SU-DHL-6 (cell line): ENCODE measurements around the gene C21orf58.
"Not testable (repeated sequence)": the region's sequence is repeated elsewhere in the genome, so short reads cannot be mapped to it uniquely, and the experiment has no call there.

Experiments used
- H2AFZ ChIP-seq: fragments of 200-600 bp; sonication (generic); 2 replicates; pipeline ENCODE4 v1.6.1; 2014; ENCODE audit warnings: low read depth, mild to moderate bottlenecking, moderate library complexity, mixed read lengths, antibody characterized with exemption, low read length; ENCODE audit not compliant: severe bottlenecking
- H3F3A ChIP-seq: fragments of 200-600 bp; shearing (Covaris generic); 2 replicates; pipeline ENCODE4 v1.6.0; 2016; ENCODE audit warnings: antibody characterized with exemption, mild to moderate bottlenecking; ENCODE audit not compliant: insufficient read depth
- H3K27ac ChIP-seq: fragments of 200-600 bp; sonication (generic); 2 replicates; pipeline ENCODE4 v1.5.1; 2016; ENCODE audit warnings: low read depth, mild to moderate bottlenecking, low read length, moderate library complexity, mixed read lengths
- H3K27me3 ChIP-seq: fragments of 200-600 bp; sonication (generic), shearing (Covaris generic); 2 replicates; pipeline ENCODE4 v1.6.0; 2014; ENCODE audit warnings: mild to moderate bottlenecking, low read length
- H3K36me3 ChIP-seq: fragments of 200-600 bp; sonication (generic); 2 replicates; pipeline ENCODE4 v1.6.1; 2014; ENCODE audit warnings: mild to moderate bottlenecking, low read length, mixed read lengths
- H3K4me2 ChIP-seq: fragments of 300-600, 200-600 bp; shearing (Covaris generic), sonication (generic); 2 replicates; pipeline ENCODE4 v1.6.0; 2014; ENCODE audit warnings: low read length, low read depth, mild to moderate bottlenecking; ENCODE audit not compliant: poor library complexity, severe bottlenecking
- H3K4me3 ChIP-seq: fragments of 200-600 bp; sonication (generic); 2 replicates; pipeline ENCODE4 v1.5.1; 2014; ENCODE audit warnings: antibody characterized with exemption, low read length, mild to moderate bottlenecking, mixed read lengths; ENCODE audit not compliant: insufficient read depth, poor library complexity, severe bottlenecking
- H3K79me2 ChIP-seq: fragments of 200-600 bp; sonication (generic); 2 replicates; pipeline ENCODE4 v1.6.1; 2014; ENCODE audit warnings: mild to moderate bottlenecking, low read length, moderate library complexity; ENCODE audit not compliant: insufficient read depth
- H3K9ac ChIP-seq: fragments of 200-600 bp; sonication (generic); 2 replicates; pipeline ENCODE4 v1.7.0; 2014; ENCODE audit warnings: mild to moderate bottlenecking, low read length
- H3K9me2 ChIP-seq: fragments of 200-600 bp; sonication (generic); replicated peaks from 2 replicates; pipeline ENCODE4 v1.6.1; 2014; ENCODE audit warnings: low read length; ENCODE audit not compliant: insufficient read depth
- H3K9me3 ChIP-seq: fragments of 200-600 bp; sonication (generic); 2 replicates; pipeline ENCODE4 v1.6.1; 2014; ENCODE audit warnings: low read length, mixed read lengths; ENCODE audit not compliant: insufficient read depth
- H4K20me1 ChIP-seq: fragments of 200-600 bp; sonication (generic); 2 replicates; pipeline ENCODE4 v1.6.1; 2014; ENCODE audit warnings: low read depth, mild to moderate bottlenecking, antibody characterized with exemption, low read length, moderate library complexity, mixed read lengths
- CTCF ChIP-seq: fragments of 200-600 bp; sonication (generic); IDR thresholded peaks from one replicate; pipeline ENCODE4 v1.5.1; 2017; ENCODE audit warnings: antibody characterized with exemption, mild to moderate bottlenecking, low read length, moderate library complexity; ENCODE audit not compliant: insufficient read depth, poor library complexity, severe bottlenecking
- EZH2phosphoT487 ChIP-seq: fragments of 200-600 bp; sonication (generic), shearing (Covaris generic); conservative IDR thresholded peaks from 2 replicates; pipeline ENCODE4 v1.6.1; 2018; ENCODE audit warnings: mild to moderate bottlenecking, antibody characterized with exemption, low read length, moderate library complexity, mixed read lengths

C21orf58 gene

GRCh38 chr21:46311568-46311967, 12.1 kb downstream of the C21orf58 start:
- no peaks in the 10 kb centered on the region for H3F3A ChIP-seq
- no peaks in the 10 kb centered on the region for H3K9me2 ChIP-seq
- no peak overlapping the region for H3K4me2 ChIP-seq
- H3K9me3 ChIP-seq, result no peaks in the 10 kb centered on the region
- H3K9ac ChIP-seq, result no peak overlapping the region
- H3K27ac ChIP-seq, result no peak overlapping the region
- TF ChIP-seq CTCF, result no peak
- TF ChIP-seq EZH2phosphoT487, result no peak
- no peaks in the 10 kb centered on the region for H3K79me2 ChIP-seq
- H3K36me3 ChIP-seq, result no peaks in the 10 kb centered on the region
- no peaks in the 10 kb centered on the region for H4K20me1 ChIP-seq
- no peak overlapping the region for H2AFZ ChIP-seq
- H3K4me3 ChIP-seq, result no peak overlapping the region
- H3K27me3 ChIP-seq, result no peaks in the 10 kb centered on the region

- H3K4me2 ChIP-seq, H3K9me2 ChIP-seq, H3K79me2 ChIP-seq, H3F3A ChIP-seq, H3K9ac ChIP-seq, H2AFZ ChIP-seq, H3K9me3 ChIP-seq, H3K4me3 ChIP-seq, H4K20me1 ChIP-seq, H3K36me3 ChIP-seq, H3K27me3 ChIP-seq, H3K27ac ChIP-seq: not testable (repeated sequence)
Measured at GRCh38 chr21:46310260-46310659, 13.4 kb downstream of the C21orf58 start.

GRCh38 chr21:46308431-46308830, 15.2 kb downstream of the C21orf58 start:
- no peaks in the 10 kb centered on the region for H3K9me3 ChIP-seq
- H3K27ac ChIP-seq, result no peak overlapping the region
- H4K20me1 ChIP-seq, result no peaks in the 10 kb centered on the region
- H3K9me2 ChIP-seq, result no peaks in the 10 kb centered on the region
- peaks cover 8% of the 10 kb centered on the region for H3K36me3 ChIP-seq
- H3K79me2 ChIP-seq, result no peaks in the 10 kb centered on the region
- H3K27me3 ChIP-seq, result no peaks in the 10 kb centered on the region
- H2AFZ ChIP-seq, result no peak overlapping the region
- no peaks in the 10 kb centered on the region for H3F3A ChIP-seq
- no peak overlapping the region for H3K4me2 ChIP-seq
- no peak for TF ChIP-seq EZH2phosphoT487
- no peak for TF ChIP-seq CTCF
- no peak overlapping the region for H3K9ac ChIP-seq
- H3K4me3 ChIP-seq, result no peak overlapping the region

- peaks cover 8% of the 10 kb centered on the region for H3K36me3 ChIP-seq
- TF ChIP-seq CTCF, result no peak
- TF ChIP-seq EZH2phosphoT487, result no peak
- H4K20me1 ChIP-seq, result no peaks in the 10 kb centered on the region
- H3K4me2 ChIP-seq, result no peak overlapping the region
- no peaks in the 10 kb centered on the region for H3K9me2 ChIP-seq
- no peaks in the 10 kb centered on the region for H3K27me3 ChIP-seq
- no peak overlapping the region for H3K9ac ChIP-seq
- H2AFZ ChIP-seq, result no peak overlapping the region
- H3K9me3 ChIP-seq, result no peaks in the 10 kb centered on the region
- H3K79me2 ChIP-seq, result no peaks in the 10 kb centered on the region
- no peaks in the 10 kb centered on the region for H3F3A ChIP-seq
- no peak overlapping the region for H3K4me3 ChIP-seq
- H3K27ac ChIP-seq, result no peak overlapping the region
Measured at GRCh38 chr21:46307625-46308024, 16.0 kb downstream of the C21orf58 start.
